Right lobe of liver (tissue), 4 donors: ENCODE results near the gene INPP5J.

Experiments used
- CTCF ChIP-seq, 4 donors: fragments of 200-600 bp in 3 of 4; fragments of 450-650 bp in 1 of 4; IDR thresholded peaks; one replicate each; pipeline versions ENCODE4 v1.5.1 to v1.8.0; 2016 to 2022; ENCODE audit warnings: antibody characterized with exemption in 4 of 4, mild to moderate bottlenecking in 2 of 4
- POLR2A ChIP-seq: fragments of 450-650 bp; IDR thresholded peaks from one replicate; pipeline ENCODE4 v1.6.1; 2017; ENCODE audit warnings: antibody characterized with exemption, mild to moderate bottlenecking
- donor health status: DM: no; HTN: no; CAD: no.
- donor health status: DM: no; HTN: no; CAD: no.
- donor health status: DM: no; HTN: yes; CAD: no.

GRCh38 chr22:31121403-31121802, 1.4 kb upstream of the INPP5J start:
- no peak for TF ChIP-seq CTCF (IDR thresholded peaks at IDR 0.05)
- TF ChIP-seq POLR2A: no peak
